Body of pancreas (tissue), 4 donors: ENCODE results near the gene CYP1B1.

Source experiments
- CTCF ChIP-seq, 7 experiments: fragments of 450-650 bp in 4 of 7; fragments of 200-600 bp in 3 of 7; sonication (generic) in 3 of 7; IDR thresholded peaks; one replicate each; pipeline ENCODE4 v1.5.1; 2016 to 2019; ENCODE audit warnings: antibody characterized with exemption in 7 of 7
- POLR2A ChIP-seq, 3 donors: fragments of 450-650 bp; IDR thresholded peaks; one replicate each; pipeline ENCODE4 v1.6.1; 2016; ENCODE audit warnings: antibody characterized with exemption in 3 of 3, mild to moderate bottlenecking in 2 of 3

GRCh38 chr2:38090928-38091327 lies 15.0 kb upstream of the CYP1B1 start:
- TF ChIP-seq CTCF (IDR thresholded peaks at IDR 0.05): no peak
- TF ChIP-seq POLR2A (IDR thresholded peaks at IDR 0.05): no peak
